GM19463 (cell line): ENCODE measurements around the gene CLEC11A.
"Not testable (repeated sequence)": the region's sequence is repeated elsewhere in the genome, so short reads cannot be mapped to it uniquely, and the experiment has no call there.

Experiments
- ATAC-seq: cut with Tn5 transposase; IDR thresholded peaks from one replicate; pipeline ENCODE4 v1.9.1; 2021; ENCODE audit warnings: mild to moderate bottlenecking, moderate library complexity; ENCODE audit not compliant: unreplicated experiment

Gene CLEC11A

GRCh38 chr19:50721441-50722137 lies 1.6 kb upstream of the CLEC11A start:
- no peak for ATAC-seq

DNA sequence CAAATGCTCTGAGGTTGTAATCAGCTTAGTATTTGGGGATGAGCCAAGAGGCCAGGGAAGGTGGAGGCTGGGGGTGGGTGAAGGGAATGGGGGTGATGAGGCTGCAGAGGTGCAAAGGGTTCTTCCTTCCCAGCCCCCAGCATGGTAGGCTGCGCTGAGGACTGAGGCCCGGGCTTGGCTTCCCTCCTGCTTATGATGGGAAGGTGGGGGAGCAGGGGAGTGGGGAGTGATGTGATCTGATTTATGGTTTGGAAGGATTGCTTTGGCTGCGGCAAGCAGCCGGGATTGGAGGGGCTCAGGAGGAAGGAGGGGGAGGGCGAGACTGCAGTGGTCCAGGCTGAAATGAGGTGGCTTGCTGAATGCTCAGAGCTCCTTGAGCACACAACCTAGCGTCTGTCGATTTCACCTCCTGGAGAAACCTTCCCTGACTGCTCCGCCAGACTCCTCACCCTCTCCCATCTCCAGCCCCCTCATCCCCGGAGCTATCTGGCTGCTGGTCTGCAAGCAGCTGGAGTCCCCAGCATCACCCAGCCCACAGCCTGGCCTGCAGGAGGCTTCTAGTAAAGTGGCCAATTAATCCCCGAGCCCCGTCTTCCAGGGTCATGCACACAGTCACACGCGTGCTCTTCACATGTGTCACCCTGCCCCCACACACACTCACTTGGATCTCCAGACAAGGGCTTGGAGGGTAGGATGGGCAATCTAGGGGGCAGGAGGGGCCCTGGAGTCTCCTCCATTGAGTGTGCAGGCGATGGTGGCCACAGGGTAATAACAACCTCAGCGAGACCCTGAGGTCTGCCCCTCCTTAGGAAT lies 757 bp upstream of the CLEC11A start:
- ATAC-seq: no peak

DNA sequence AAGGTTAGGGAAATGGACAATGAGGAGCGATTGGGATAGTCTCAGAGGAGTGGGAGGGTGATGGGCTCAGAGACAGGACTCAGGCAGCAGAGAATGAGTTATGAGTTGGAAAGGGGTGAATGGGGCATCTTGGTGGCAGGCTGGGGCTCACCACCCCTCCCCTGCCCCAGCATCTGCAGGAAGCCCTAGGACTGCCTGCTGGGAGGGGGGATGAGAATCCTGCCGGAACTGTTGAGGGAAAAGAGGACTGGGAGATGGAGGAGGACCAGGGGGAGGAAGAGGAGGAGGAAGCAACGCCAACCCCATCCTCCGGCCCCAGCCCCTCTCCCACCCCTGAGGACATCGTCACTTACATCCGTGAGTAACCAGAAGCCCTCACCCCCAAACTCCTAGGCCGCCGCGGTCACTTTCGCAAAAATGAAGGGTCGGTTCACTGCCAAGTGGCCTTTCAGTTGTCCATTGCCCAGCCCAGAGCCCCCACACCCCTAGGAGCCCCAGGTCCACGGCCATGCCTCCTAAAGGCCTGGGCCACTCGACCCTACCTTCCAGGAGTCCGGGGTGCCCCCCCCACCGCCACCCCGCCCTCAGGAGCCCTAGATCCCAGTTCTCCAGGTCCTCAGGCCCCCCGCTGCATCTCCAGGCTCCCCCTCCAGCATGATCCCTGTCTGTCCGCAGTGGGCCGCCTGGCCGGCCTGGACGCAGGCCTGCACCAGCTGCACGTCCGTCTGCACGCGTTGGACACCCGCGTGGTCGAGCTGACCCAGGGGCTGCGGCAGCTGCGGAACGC lies 764 bp downstream of the CLEC11A start:
- ATAC-seq: no peak

- peak; percentile 72 for ATAC-seq
These were observed 1.5 kb downstream of the CLEC11A start for GRCh38 chr19:50724522-50725217.

GRCh38 chr19:50725218-50725910 lies 2.2 kb downstream of the CLEC11A start:
- ATAC-seq: peak; percentile 19

GRCh38 chr19:50725911-50726230 lies 2.7 kb downstream of the CLEC11A start:
- ATAC-seq: no peak

DNA sequence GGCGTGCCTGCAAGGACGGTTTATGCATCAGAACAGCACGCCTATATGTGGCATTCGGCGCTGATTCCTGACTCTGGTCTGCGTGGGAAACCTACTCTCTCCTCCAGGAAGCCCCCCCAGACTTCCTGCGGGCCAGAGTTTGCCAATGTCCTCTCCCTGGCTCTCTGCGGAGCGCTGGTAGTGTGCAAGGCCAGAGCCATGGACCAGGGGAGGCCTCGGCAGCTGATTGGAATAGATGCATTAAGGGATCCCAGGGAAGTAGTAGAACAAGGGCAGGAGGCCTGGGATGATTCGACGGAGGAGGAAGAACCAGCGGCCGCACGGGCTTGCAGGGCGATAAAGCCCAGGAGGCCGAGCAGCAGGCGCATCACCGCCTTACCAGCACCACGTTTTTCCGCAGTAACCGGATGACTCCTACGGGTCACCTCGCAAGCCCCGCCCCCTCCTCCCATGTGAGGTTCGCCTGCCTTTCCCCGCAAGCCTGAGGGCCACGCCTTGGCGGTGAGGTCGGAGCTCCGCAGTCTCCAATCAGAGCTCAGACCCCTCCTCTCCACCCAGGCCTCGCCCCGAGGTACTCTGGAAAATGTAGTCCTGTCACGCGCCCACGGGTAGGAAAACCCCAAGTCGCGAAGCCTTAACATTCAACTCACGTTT lies 5.0 kb downstream of the CLEC11A start:
- ATAC-seq: no peak

GRCh38 chr19:50729894-50730293 lies 6.7 kb downstream of the CLEC11A start:
- ATAC-seq: no peak

- ATAC-seq: no peak
These were observed 12.7 kb downstream of the CLEC11A start for GRCh38 chr19:50735869-50736268.

DNA sequence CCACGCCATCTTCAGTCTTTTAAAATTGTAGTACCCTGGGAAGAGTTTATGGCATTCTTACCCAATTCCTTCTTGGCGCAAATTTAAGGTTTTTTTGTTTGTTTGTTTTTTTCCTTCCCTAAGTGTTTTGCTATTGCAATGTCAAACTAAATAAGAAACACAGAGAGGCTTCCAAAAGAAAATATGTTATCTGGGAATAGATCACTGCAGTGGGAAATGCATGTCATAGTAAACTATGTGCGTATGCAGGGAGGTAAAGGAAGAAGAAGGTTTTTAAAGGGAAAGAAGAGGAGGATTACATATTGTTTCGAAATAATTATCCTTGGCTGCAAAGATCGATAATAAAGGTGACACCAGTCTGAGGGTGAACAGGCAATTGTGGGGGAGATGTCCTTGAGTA lies 13.2 kb downstream of the CLEC11A start:
- no peak for ATAC-seq

DNA sequence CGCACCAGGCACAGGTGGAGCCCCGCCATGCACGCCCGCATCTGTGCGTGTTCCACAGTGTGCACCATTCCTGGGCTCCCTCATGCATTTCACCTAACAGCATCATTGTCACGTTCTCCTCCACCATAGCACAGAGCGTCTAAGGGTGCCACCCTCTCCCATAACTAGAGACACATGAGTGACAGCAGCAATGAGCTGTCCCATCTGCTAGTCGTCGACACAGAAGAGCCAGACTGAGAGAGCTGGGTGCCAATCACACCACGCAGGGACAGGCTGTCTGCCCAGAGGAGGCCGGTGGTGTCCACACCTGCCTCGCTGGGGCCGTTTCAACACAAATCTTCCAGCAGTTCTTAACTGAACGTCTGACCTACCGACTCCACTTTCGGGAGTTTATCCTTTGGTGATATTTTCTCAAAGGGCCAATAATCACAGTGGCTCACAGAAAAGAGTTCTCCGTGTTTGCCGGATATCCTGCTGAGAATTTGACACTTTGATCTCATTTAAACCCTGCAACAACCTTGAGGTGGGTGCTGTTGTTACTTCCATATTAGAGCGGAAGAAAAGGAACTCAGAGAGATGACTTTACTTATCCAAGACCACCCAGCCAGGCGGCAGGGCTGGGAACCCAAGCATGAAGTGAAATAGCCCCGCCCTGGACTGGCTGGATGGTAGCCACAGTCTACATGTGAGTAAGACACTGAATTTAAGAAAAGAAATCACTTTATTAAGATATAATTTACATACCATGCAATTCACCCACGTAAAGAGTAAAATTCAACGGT lies 16.2 kb downstream of the CLEC11A start:
- no peak for ATAC-seq

DNA sequence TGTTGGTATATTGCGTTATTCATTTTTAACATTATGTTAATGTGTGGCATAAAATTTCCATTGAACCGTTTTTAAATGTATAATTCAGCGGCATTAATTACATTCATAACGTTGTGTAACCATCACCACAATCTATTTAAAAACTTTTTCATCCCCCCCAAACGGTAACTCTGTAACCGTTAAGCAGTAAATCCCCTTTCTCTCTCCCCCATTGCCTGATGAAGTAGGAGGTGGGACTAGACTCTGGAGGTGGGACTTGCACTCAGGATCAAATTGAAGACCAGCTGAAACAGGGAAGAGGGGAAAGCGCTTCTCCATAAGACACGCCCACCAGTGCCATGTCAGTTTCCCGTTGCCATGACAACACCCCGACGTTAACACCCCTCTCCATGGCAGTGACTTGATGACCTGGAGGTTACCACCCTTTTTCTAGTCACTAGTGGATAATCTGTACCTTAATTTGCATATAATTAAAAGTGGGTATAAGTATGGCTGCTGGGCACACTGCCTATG lies 16.8 kb downstream of the CLEC11A start:
- ATAC-seq: no peak

- ATAC-seq: no peak
These were observed 18.2 kb downstream of the CLEC11A start for GRCh38 chr19:50741179-50741933.

- ATAC-seq: no peak
These were observed 20.4 kb downstream of the CLEC11A start for GRCh38 chr19:50743537-50743936.

DNA sequence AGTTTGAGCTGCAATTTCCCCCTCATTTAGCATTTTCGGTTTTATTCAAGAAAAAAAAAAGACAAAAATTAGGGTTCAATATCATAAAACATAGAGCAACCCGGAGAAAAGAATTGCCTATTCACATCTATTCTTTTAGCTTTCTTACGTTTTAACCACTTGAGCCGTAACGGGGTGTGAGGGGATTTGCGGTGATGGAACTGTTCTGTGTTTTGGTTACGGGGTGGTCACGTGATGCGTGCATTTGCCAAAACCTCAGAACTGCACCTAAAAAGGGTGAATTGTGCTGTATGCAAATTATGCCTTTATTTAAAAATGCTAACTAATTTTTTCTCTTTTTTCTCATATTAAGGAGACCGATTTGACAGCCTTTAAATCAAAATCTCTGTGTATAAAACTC lies 22.1 kb downstream of the CLEC11A start:
- no peak for ATAC-seq

DNA sequence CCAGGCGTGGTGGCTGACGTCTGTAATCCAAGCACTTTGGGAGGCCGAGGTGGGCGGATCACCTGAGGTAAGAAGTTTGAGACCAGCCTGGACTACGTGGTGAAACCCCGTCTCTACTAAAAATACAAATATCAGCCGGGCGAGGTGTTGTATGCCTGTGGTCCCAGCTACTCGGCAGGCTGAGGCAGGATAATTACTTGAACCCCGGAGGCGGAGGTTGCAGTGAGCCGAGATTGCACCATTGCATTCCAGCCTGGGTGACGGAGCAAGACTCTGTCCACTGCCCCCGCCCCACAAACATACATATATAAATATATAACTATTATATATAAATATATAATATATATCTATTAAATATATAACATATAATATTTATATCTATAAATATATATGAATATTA lies 24.0 kb downstream of the CLEC11A start:
- not testable (repeated sequence) for ATAC-seq

DNA sequence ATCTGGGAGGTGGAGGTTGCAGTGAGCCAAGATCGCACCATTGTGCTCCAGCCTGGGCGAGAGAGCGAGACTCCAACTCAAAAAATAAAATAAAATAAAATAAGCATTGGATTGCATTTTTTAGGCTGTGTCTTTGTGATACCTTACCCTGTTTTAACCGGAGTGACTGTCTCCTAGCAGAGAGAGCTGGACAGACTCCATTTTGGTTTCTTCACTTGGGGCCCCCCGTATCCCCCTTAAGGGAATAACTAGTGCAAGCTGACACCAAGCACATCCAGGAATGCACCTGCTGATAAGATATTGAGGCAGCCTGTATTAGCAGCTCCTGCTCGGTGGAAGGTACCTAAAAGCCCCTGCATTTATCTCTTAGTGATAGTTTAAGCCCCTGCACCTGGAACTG lies 26.3 kb downstream of the CLEC11A start:
- no peak for ATAC-seq

DNA sequence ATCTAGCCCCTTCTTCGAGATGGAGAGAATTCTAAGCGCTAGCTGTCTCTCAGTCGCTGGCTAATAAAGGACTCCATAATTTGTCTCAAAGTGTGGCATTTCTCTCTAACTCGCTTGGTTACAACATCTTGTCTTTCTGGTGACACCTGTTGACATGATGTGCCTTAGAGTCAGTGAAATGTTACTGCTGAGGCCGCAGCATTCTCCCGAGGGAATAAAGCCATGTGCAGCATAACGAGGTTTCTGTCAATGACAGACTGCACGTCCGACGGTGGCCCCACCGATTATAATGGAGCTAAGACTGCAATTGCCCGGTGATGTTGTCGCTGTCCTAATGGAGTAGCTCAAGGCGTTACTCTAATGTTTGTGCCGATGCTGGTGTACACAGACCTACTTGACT lies 26.8 kb downstream of the CLEC11A start:
- ATAC-seq: no peak
